HCT116 (cell line): ENCODE results near the gene CBX1. TPM values are rescaled to one million over a fixed set of nuclear protein-coding genes. Genes with fewer than 3 reads are reported as not detected.
"Not testable (repeated sequence)": the region's sequence is repeated elsewhere in the genome, so short reads cannot be mapped to it uniquely, and the experiment has no call there.

Source experiments
- ATAC-seq: fragments of 200-7000 bp; cut with Tn5 transposase; 2 replicates; pipeline ENCODE4 v1.9.1; 2020; ENCODE audit warnings: mild to moderate bottlenecking, moderate library complexity
- BruUV-seq: library from RNA; stranded (reverse); fragments of 400-500 nt; replicated peaks from 2 replicates; lab custom pipeline; 2021; lab: Mats Ljungman, UMichigan
- CTCF ChIA-PET: fragments of 300-600 bp; sonication (Branson Sonifier 250); formaldehyde crosslinking; loops from one replicate; lab custom pipeline; 2021; ENCODE audit warnings: antibody characterized with exemption; lab: Charles Lee
- POLR2A ChIA-PET: fragments of 300-600, 350-600 bp; sonication (Branson Sonifier 250); formaldehyde crosslinking; loops from one replicate; lab custom pipeline; 2021; ENCODE audit warnings: antibody characterized with exemption; lab: Charles Lee
- RAD21 ChIA-PET, 2 experiments: fragments of 300-600 bp; sonication (Branson Sonifier 250); formaldehyde crosslinking; loops; one replicate each; lab custom pipeline; 2023; ENCODE audit warnings: low total read pairs in 2 of 2; ENCODE audit not compliant: uncharacterized antibody in 2 of 2, unreplicated experiment in 2 of 2, low non-redundant PET in 1 of 2; lab: Charles Lee
- DNase-seq: peaks from one replicate; pipeline ENCODE4 v3.0.0-alpha.2; 2010; ENCODE audit warnings: low read depth, low spot score
- H2AFZ ChIP-seq: fragments of 200-600 bp; shearing (Covaris generic), sonication (generic); 2 replicates; pipeline ENCODE4 v1.6.1; 2017; ENCODE audit warnings: low read depth, mixed run types, mixed read lengths, antibody characterized with exemption, low read length; ENCODE audit not compliant: poor library complexity, severe bottlenecking
- H3K27ac ChIP-seq: 2 replicates; pipeline ENCODE4 v1.5.1; 2012; ENCODE audit warnings: low read depth, low read length
- H3K27me3 ChIP-seq: fragments of 200-600 bp; sonication (generic); 2 replicates; pipeline ENCODE4 v1.6.1; 2016; ENCODE audit warnings: mixed run types, low read length, mixed read lengths; ENCODE audit not compliant: insufficient read depth
- H3K36me3 ChIP-seq, 2 experiments: fragments of 200-500 bp in 1 of 2; fragments of 200-600 bp in 1 of 2; sonication (Bioruptor generic) in 1 of 2; sonication (generic) in 1 of 2; 2 replicates each; pipeline versions ENCODE4 v1.5.1 to v1.6.1; 2014 to 2016; ENCODE audit warnings: low read length in 2 of 2, inconsistent platforms in 1 of 2, mixed read lengths in 1 of 2, mixed run types in 1 of 2; ENCODE audit not compliant: insufficient read depth in 2 of 2, control insufficient read depth in 1 of 2
- H3K4me1 ChIP-seq, 2 experiments: fragments of 200-600 bp in 1 of 2; sonication (generic) in 1 of 2; 2 replicates each; pipeline versions ENCODE4 v1.5.1 to v1.6.1; 2012 to 2017; ENCODE audit warnings: low read length in 2 of 2, inconsistent platforms in 1 of 2, mild to moderate bottlenecking in 1 of 2, mixed read lengths in 1 of 2, mixed run types in 1 of 2, moderate library complexity in 1 of 2; ENCODE audit not compliant: insufficient read depth in 2 of 2, control insufficient read depth in 1 of 2
- H3K4me2 ChIP-seq: fragments of 200-600 bp; sonication (generic); 2 replicates; pipeline ENCODE4 v1.6.1; 2017; ENCODE audit warnings: mixed run types, low read length, mixed read lengths
- H3K4me3 ChIP-seq, 2 experiments: fragments of 200-600 bp in 1 of 2; sonication (generic) in 1 of 2; replicated peaks in 1 of 2; 2 replicates each; pipeline ENCODE4 v1.5.1; 2011 to 2016; ENCODE audit warnings: low read length in 2 of 2, control low read depth in 1 of 2, low read depth in 1 of 2, mild to moderate bottlenecking in 1 of 2, mixed read lengths in 1 of 2, mixed run types in 1 of 2
- H3K79me2 ChIP-seq: fragments of 200-600 bp; sonication (generic); 2 replicates; pipeline ENCODE4 v1.6.1; 2017; ENCODE audit warnings: mild to moderate bottlenecking, mixed run types, low read length, moderate library complexity, mixed read lengths; ENCODE audit not compliant: insufficient read depth
- H3K9ac ChIP-seq: fragments of 200-600 bp; sonication (generic); 2 replicates; pipeline ENCODE4 v1.6.1; 2016; ENCODE audit warnings: low read length, mixed read lengths
- H3K9me2 ChIP-seq: fragments of 200-600 bp; sonication (generic), shearing (Covaris generic); 2 replicates; pipeline ENCODE4 v1.6.1; 2017; ENCODE audit warnings: mixed run types, mild to moderate bottlenecking, moderate library complexity; ENCODE audit not compliant: insufficient read depth
- H3K9me3 ChIP-seq, 2 experiments: fragments of 200-500 bp in 1 of 2; fragments of 200-600 bp in 1 of 2; sonication (Bioruptor generic) in 1 of 2; sonication (generic) in 1 of 2; 2 replicates each; pipeline ENCODE4 v1.6.1; 2014 to 2017; ENCODE audit warnings: low read length in 2 of 2, mixed read lengths in 2 of 2, inconsistent platforms in 1 of 2, low read depth in 1 of 2, mild to moderate bottlenecking in 1 of 2, mixed run types in 1 of 2, moderate library complexity in 1 of 2; ENCODE audit not compliant: control insufficient read depth in 1 of 2, insufficient read depth in 1 of 2
- H4K20me1 ChIP-seq: fragments of 200-600 bp; sonication (generic), shearing (Covaris generic); 2 replicates; pipeline ENCODE4 v1.6.1; 2017; ENCODE audit warnings: mixed run types, mild to moderate bottlenecking, moderate library complexity; ENCODE audit not compliant: insufficient read depth
- ATF3 ChIP-seq: IDR thresholded peaks from 2 replicates; pipeline ENCODE4 v1.6.1; 2012
- CBX3 ChIP-seq: IDR thresholded peaks from 2 replicates; pipeline ENCODE4 v1.6.1; 2012; ENCODE audit warnings: low read depth
- MAX ChIP-seq: IDR thresholded peaks from 2 replicates; pipeline ENCODE4 v1.6.1; 2012
- SIN3A ChIP-seq: IDR thresholded peaks from 2 replicates; pipeline ENCODE4 v1.6.1; 2012; ENCODE audit warnings: low read depth
- intact Hi-C: fragments of 100-400 bp; cut with micrococcal nuclease; formaldehyde crosslinking; loops from 2 replicates; pipeline ENCODE4 v1.10.0; 2022
- total RNA-seq: library from RNA; stranded (reverse); gene quantifications from one replicate; pipeline ENCODE4 v1.2.1, GENCODE V29; 2021; ENCODE audit not compliant: unreplicated experiment

CBX1 gene
- total RNA-seq, 1 experiment from 2014 or later: 136 TPM

GRCh38 chr17:48036693-48037035, 64.6 kb downstream of the CBX1 start:
- POLR2A ChIA-PET: interaction anchor here (2.0 kb wide), 1 partner anchor 12 kb away, joined by 13 read pairs; the partner anchor contains the start of gene NFE2L1
- H3K9me3 ChIP-seq: no peaks in the 10 kb centered on the region
- intact Hi-C loops: no loop called here
- H3K27ac ChIP-seq: no peak overlapping the region
- no peaks in the 10 kb centered on the region for H3K4me1 ChIP-seq
- DNase-seq (no peak), ATAC-seq (no peak)
- H2AFZ ChIP-seq: no peak overlapping the region
- no peaks in the 10 kb centered on the region for H3K36me3 ChIP-seq
- no peak overlapping the region for H3K4me3 ChIP-seq
- BruUV-seq: no TSS peak
- H3K79me2 ChIP-seq: no peaks in the 10 kb centered on the region
- H3K27me3 ChIP-seq: no peaks in the 10 kb centered on the region
- TF ChIP-seq ATF3 (no peak), SIN3A (no peak), CBX3 (no peak), MAX (no peak)
- TF ChIP-seq, all 23 proteins: peak for 0
- no peak overlapping the region for H3K9ac ChIP-seq
- CTCF ChIA-PET: interaction anchor here (0.9 to 3.4 kb wide), 3 partner anchors 10 to 94 kb away, joined by 3 to 14 read pairs (median 4); no protein-coding TSS in a partner anchor
- H4K20me1 ChIP-seq: no peaks in the 10 kb centered on the region
- no peak overlapping the region for H3K4me2 ChIP-seq
- H3K9me2 ChIP-seq: no peaks in the 10 kb centered on the region
- RAD21 ChIA-PET: no interaction called here

GRCh38 chr17:48034734-48035133, 66.5 kb downstream of the CBX1 start:
- ChIA-PET POLR2A (interaction anchor here (1.3 kb wide), 1 partner anchor 14 kb away, joined by 11 read pairs; the partner anchor contains the start of gene NFE2L1), CTCF (interaction anchor here (1.4 to 3.4 kb wide), 2 partner anchors 8 to 9 kb away, joined by 7 to 14 read pairs; no protein-coding TSS in a partner anchor)
- intact Hi-C loops, H3K4me2 ChIP-seq, H3K9me3 ChIP-seq, DNase-seq, H3K9ac ChIP-seq, H3K27ac ChIP-seq, RAD21 ChIA-PET, H2AFZ ChIP-seq, ATAC-seq, H3K9me2 ChIP-seq, H4K20me1 ChIP-seq, BruUV-seq, H3K4me3 ChIP-seq, H3K36me3 ChIP-seq, H3K4me1 ChIP-seq, H3K27me3 ChIP-seq, H3K79me2 ChIP-seq: not testable (repeated sequence)
